A549 (cell line): Measurements from ENCODE around the gene ADK.

Experiments
- BCL3 ChIP-seq: fragments of >200 bp; sonication (Bioruptor Twin); formaldehyde crosslinking; IDR thresholded peaks from 3 replicates; pipeline ENCODE4 v1.6.1; 2016
- CTCF ChIP-seq: fragments of >200 bp; sonication (Bioruptor Twin); formaldehyde crosslinking; IDR thresholded peaks from 3 replicates; pipeline ENCODE4 v1.5.1; 2016
- EHF ChIP-seq: fragments of 250-450 bp; sonication (Bioruptor Pico); IDR thresholded peaks from 2 replicates; pipeline ENCODE4 v1.5.0; 2020; ENCODE audit warnings: mild to moderate bottlenecking
- JUNB ChIP-seq: fragments of >200 bp; sonication (Bioruptor Twin); formaldehyde crosslinking; IDR thresholded peaks from 2 replicates; pipeline ENCODE4 v1.6.1; 2016
- MAX ChIP-seq: IDR thresholded peaks from 2 replicates; pipeline ENCODE4 v1.6.1; 2012
- PBX3 ChIP-seq: IDR thresholded peaks from 2 replicates; pipeline ENCODE4 v1.6.1; 2012
- POLR2A ChIP-seq: IDR thresholded peaks from 2 replicates; pipeline ENCODE4 v1.6.1; 2012; ENCODE audit warnings: mild to moderate bottlenecking, low read length
- RAD21 ChIP-seq, 2 experiments: fragments of >200 bp in 1 of 2; sonication (Bioruptor Twin) in 1 of 2; formaldehyde crosslinking in 1 of 2; IDR thresholded peaks in 1 of 2; conservative IDR thresholded peaks in 1 of 2; 2 replicates in 1 of 2; 3 replicates in 1 of 2; pipeline ENCODE4 v1.6.1; 2012 to 2018; ENCODE audit warnings: inconsistent platforms in 1 of 2
- RCOR1 ChIP-seq: fragments of 150-350 bp; IDR thresholded peaks from 2 replicates; pipeline ENCODE4 v1.6.1; 2014; ENCODE audit warnings: antibody characterized with exemption, low read length, low read depth
- TP53 ChIP-seq: fragments of 250-450 bp; sonication (Bioruptor Pico); IDR thresholded peaks from 2 replicates; pipeline ENCODE4 v1.5.0; 2021; ENCODE audit warnings: mild to moderate bottlenecking, moderate library complexity
- ZFP36 ChIP-seq: fragments of 450-650 bp; IDR thresholded peaks from 2 replicates; pipeline ENCODE4 v1.6.1; 2014; ENCODE audit warnings: borderline replicate concordance; ENCODE audit not compliant: partially characterized antibody
- ZSCAN20 ChIP-seq: fragments of 250-450 bp; sonication (Bioruptor Pico); IDR thresholded peaks from 2 replicates; pipeline ENCODE4 v1.8.0; 2022; ENCODE audit warnings: mild to moderate bottlenecking, moderate library complexity

- no peak for TF ChIP-seq ZSCAN20 (CRISPR knock-in tag)
- no peak for TF ChIP-seq ZFP36
- TF ChIP-seq BCL3: no peak
- no peak for TF ChIP-seq POLR2A
- no peak for TF ChIP-seq RAD21 (conservative IDR thresholded peaks at IDR 0.05 in 1 of 2, IDR thresholded peaks at IDR 0.05 in 1 of 2)
- no peak for TF ChIP-seq CTCF
- no peak for TF ChIP-seq MAX
- no peak for TF ChIP-seq EHF (CRISPR knock-in tag)
- TF ChIP-seq TP53 (CRISPR knock-in tag): no peak
- no peak for TF ChIP-seq RCOR1
- no peak for TF ChIP-seq JUNB
- TF ChIP-seq PBX3: no peak
These were observed 95.5 kb downstream of the ADK start for GRCh38 chr10:74246495-74246894.
